Kidney (tissue), 14 donors: Measurements from ENCODE around the gene FAP. TPM values are rescaled to one million over a fixed set of nuclear protein-coding genes. Genes with fewer than 3 reads are reported as not detected.

ENCODE experiments used
- DNase-seq, 5 donors: peaks; one replicate each; pipeline ENCODE4 v3.0.0-alpha.2; 2013 to 2020
- FAIRE-seq: peaks from 2 replicates; lab custom pipeline; 2012; peaks lifted over from hg19 to GRCh38; lab: Jason Lieb, UNC
- H3K27ac ChIP-seq, 2 donors: one replicate each; pipeline ENCODE4 v1.7.0; 2013; ENCODE audit warnings: low read depth in 2 of 2, low read length in 2 of 2, inconsistent platforms in 1 of 2
- H3K27me3 ChIP-seq: one replicate; pipeline ENCODE4 v1.7.1; 2013; ENCODE audit warnings: low read length, inconsistent platforms; ENCODE audit not compliant: control insufficient read depth, insufficient read depth
- H3K36me3 ChIP-seq, 3 donors: one replicate each; pipeline versions ENCODE4 v1.7.0 to v1.7.1; 2013; ENCODE audit warnings: low read length in 3 of 3, control low read depth in 1 of 3, inconsistent platforms in 1 of 3; ENCODE audit not compliant: insufficient read depth in 3 of 3, control insufficient read depth in 2 of 3
- H3K4me1 ChIP-seq, 3 donors: one replicate each; pipeline versions ENCODE4 v1.7.0 to v1.7.1; 2013; ENCODE audit warnings: low read length in 3 of 3, inconsistent platforms in 1 of 3, low read depth in 1 of 3; ENCODE audit not compliant: control insufficient read depth in 2 of 3, insufficient read depth in 2 of 3
- H3K4me3 ChIP-seq, 3 donors: one replicate each; pipeline versions ENCODE4 v1.7.0 to v1.8.1; 2013; ENCODE audit warnings: low read length in 3 of 3, control low read depth in 1 of 3, inconsistent platforms in 1 of 3
- H3K9ac ChIP-seq, 3 donors: one replicate each; pipeline versions ENCODE4 v1.7.0 to v1.7.1; 2013; ENCODE audit warnings: low read length in 3 of 3, control low read depth in 1 of 3, inconsistent platforms in 1 of 3
- H3K9me3 ChIP-seq, 3 donors: one replicate each; pipeline versions ENCODE4 v1.7.0 to v1.7.1; 2013; ENCODE audit warnings: low read length in 3 of 3, control low read depth in 1 of 3, inconsistent platforms in 1 of 3; ENCODE audit not compliant: control insufficient read depth in 2 of 3, insufficient read depth in 1 of 3
- intact Hi-C: fragments of 100-400 bp; cut with DNase I; formaldehyde crosslinking; loops from one replicate; pipeline ENCODE4 v1.11.1; 2022
- polyA plus RNA-seq: library from polyadenylated mRNA; stranded (reverse); fragments of 350-450 nt; fragmentation: Illumina TruSeq; extraction: RNeasy Lipid Tissue Mini Kit (QIAGEN cat#74804); gene quantifications from one replicate; pipeline ENCODE4 v1.2.3, GENCODE V29; 2014; ENCODE audit warnings: low read depth, low replicate concordance; ENCODE audit not compliant: insufficient read depth
- total RNA-seq: library from RNA; stranded (reverse); fragmentation: NEBNext Ultra II Directional; extraction: Animal tissue kit (Norgen Biotek cat#: 25700); gene quantifications from one replicate; pipeline ENCODE4 v1.2.1, GENCODE V29; 2021
- TF ChIP-seq, protein P1 (sequence below): IDR thresholded peaks from 3 replicates; pipeline ENCODE4 v1.5.1; 2012; ENCODE audit warnings: mild to moderate bottlenecking, moderate library complexity, borderline replicate concordance; ENCODE audit not compliant: insufficient read depth; ENCODE audit errors: extremely low read depth
- donor health status: control.
- donor health status: control.
- donor health status: control.
- donor health status: control.
- donor health status: control.
- donor health status: DM: yes; HTN: yes; CAD: no.
- donor health status: Normal renal cell carcinoma (clear cell type).

FAP gene
- total and polyA plus RNA-seq, 2 donors from 2014 or later: 0.45 to 3.3 TPM

DNA sequence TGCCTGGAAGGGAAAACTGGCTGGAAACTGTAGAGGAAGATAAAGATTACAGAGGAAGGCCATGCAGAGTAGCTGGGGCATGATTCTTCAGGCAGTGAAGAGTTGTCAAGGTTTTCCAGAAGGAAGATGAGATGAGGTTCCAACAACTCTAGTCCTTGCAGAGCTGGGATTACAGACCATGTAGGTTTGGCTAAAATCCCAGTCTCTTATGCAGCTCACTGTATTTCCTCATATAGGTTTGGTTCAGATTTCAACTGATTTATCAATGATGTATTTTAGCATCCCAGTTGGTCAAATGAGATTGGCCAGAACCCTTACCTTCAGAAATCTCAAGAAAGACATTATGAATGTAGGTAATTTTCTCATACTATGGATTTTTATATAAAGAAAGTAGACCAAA is 16.4 kb downstream of the FAP start:
- Histone ChIP-seq H3K4me3 (no peak overlapping the region), H3K4me1 (no peaks in the 10 kb centered on the region), H3K27me3 (no peaks in the 10 kb centered on the region), H3K9ac (no peak overlapping the region), H3K9me3 (no peaks in the 10 kb centered on the region), H3K36me3 (no peaks in the 10 kb centered on the region), H3K27ac (no peak overlapping the region)
- intact Hi-C loops: no loop called here
- no peak for FAIRE-seq
- TF ChIP-seq, protein P1, sequence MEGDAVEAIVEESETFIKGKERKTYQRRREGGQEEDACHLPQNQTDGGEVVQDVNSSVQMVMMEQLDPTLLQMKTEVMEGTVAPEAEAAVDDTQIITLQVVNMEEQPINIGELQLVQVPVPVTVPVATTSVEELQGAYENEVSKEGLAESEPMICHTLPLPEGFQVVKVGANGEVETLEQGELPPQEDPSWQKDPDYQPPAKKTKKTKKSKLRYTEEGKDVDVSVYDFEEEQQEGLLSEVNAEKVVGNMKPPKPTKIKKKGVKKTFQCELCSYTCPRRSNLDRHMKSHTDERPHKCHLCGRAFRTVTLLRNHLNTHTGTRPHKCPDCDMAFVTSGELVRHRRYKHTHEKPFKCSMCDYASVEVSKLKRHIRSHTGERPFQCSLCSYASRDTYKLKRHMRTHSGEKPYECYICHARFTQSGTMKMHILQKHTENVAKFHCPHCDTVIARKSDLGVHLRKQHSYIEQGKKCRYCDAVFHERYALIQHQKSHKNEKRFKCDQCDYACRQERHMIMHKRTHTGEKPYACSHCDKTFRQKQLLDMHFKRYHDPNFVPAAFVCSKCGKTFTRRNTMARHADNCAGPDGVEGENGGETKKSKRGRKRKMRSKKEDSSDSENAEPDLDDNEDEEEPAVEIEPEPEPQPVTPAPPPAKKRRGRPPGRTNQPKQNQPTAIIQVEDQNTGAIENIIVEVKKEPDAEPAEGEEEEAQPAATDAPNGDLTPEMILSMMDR: no peak
- no peak for DNase-seq

DNA sequence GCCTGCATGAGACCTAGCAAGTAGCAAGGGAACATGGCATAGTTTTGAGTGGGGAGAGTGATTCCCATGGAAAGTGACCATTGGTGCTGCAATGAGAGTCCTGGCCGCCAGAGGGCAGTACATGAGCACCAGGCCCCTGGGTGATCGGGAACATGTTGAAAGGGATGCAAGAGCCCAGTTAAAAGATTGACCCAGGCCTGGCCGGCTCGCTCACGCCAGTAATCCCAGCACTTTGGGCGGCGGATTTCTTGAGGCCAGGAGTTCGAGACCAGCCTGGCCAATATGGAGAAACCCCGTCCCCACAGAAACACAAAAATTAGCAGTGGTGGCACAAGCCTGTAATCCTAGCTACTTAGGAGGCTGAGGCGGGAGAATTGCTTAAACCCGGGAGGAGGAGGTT is 22.2 kb downstream of the FAP start:
- Histone ChIP-seq H3K27ac (no peak overlapping the region), H3K4me3 (no peak overlapping the region), H3K4me1 (no peaks in the 10 kb centered on the region), H3K9me3 (no peaks in the 10 kb centered on the region), H3K27me3 (no peaks in the 10 kb centered on the region), H3K36me3 (no peaks in the 10 kb centered on the region), H3K9ac (no peak overlapping the region)
- TF ChIP-seq, protein P1: peak; percentile 76
- intact Hi-C loops: loop anchor here (5.0 kb wide), 1 partner anchor 76 kb away; no protein-coding TSS in a partner anchor
- no peak for FAIRE-seq
- DNase-seq: peak in 3 of 5 donors; percentile 26 to 65 (median 35)

DNA sequence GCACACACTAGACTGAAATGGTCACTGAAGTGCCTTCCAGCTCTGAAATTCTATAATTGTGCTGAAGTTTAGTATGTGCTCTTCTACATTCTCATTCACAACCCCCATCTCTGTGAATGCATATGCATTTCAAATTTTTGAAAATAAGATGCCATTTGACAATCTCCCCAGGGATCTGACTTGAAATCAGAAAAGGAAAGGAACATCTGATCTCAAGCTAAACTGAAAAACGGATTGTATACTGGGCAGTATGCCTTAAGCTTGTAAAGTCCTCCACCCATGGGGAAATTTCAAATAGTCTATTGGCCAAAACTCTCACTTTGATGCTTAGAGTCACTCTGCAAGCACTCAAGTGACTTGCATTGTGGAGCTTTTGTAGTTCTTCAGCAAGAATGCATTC is 22.9 kb downstream of the FAP start:
- no peaks in the 10 kb centered on the region for H3K27me3 ChIP-seq
- no peaks in the 10 kb centered on the region for H3K4me1 ChIP-seq
- H3K27ac ChIP-seq: no peak overlapping the region
- intact Hi-C loops: loop anchor here (5.0 kb wide), 1 partner anchor 77 kb away; no protein-coding TSS in a partner anchor
- peak in 1 of 5 donors; percentile 11 for DNase-seq
- H3K9ac ChIP-seq: no peak overlapping the region
- H3K9me3 ChIP-seq: no peaks in the 10 kb centered on the region
- TF ChIP-seq, protein P1: no peak
- H3K4me3 ChIP-seq: no peak overlapping the region
- no peak for FAIRE-seq
- no peaks in the 10 kb centered on the region for H3K36me3 ChIP-seq

DNA sequence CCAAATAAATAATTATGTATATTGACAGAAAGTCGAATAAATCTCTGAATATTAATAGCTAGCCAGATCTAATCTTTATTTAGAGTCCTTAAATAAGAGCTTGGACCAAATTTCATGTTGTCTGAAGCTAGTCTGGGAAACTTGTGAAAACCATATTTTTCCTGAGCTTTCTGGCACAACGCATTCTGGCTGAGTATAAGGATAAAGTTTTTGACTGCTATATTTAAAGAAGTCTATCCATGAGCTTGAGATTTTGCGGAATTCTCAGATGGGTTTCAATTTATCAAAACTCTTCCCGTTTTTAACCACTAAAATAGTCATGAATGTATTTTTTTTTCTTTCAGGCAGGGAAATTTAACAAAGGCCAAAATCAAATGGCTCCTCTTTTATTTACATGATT is 23.8 kb downstream of the FAP start:
- Histone ChIP-seq H3K4me3 (no peak overlapping the region), H3K9me3 (no peaks in the 10 kb centered on the region), H3K36me3 (no peaks in the 10 kb centered on the region), H3K27me3 (no peaks in the 10 kb centered on the region), H3K9ac (no peak overlapping the region), H3K27ac (no peak overlapping the region), H3K4me1 (no peaks in the 10 kb centered on the region)
- DNase-seq (no peak), FAIRE-seq (no peak)
- intact Hi-C loops: no loop called here
- TF ChIP-seq, protein P1: no peak
